ENCODE measurements around the gene RGS10.

- TF ChIP-seq CTCF (IDR thresholded peaks at IDR 0.05): no peak
- no peak for TF ChIP-seq ZFX (IDR thresholded peaks at IDR 0.05; ENCODE audit: borderline replicate concordance)
Measured at GRCh38 chr10:119517235-119518141, 25.0 kb downstream of the RGS10 start.
